GM21529 (cell line): ENCODE measurements around the gene IFI16.
"Not testable (repeated sequence)": the region's sequence is repeated elsewhere in the genome, so short reads cannot be mapped to it uniquely, and the experiment has no call there.

Experiments used
- ATAC-seq: cut with Tn5 transposase; IDR thresholded peaks from one replicate; pipeline ENCODE4 v1.9.1; 2021; ENCODE audit not compliant: unreplicated experiment

The IFI16 gene

DNA sequence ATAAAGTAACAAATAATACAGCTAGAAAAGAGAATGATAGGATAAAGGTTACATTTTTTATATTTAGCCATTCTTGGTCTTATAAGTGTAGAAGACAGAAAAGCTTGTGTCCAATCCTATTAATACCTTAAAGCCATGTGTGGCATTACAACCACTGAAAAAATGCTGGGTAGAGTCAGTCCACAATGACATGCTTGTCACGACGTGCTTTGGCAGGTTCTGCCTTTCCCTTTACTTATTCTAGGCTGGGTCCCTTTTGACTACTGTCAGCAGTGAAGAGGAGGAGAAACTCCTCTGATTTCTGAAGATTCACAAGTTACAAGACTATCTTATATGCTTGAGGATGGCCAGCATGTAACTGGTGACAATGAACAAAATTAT is 81.5 kb downstream of the IFI16 start:
- ATAC-seq: no peak

DNA sequence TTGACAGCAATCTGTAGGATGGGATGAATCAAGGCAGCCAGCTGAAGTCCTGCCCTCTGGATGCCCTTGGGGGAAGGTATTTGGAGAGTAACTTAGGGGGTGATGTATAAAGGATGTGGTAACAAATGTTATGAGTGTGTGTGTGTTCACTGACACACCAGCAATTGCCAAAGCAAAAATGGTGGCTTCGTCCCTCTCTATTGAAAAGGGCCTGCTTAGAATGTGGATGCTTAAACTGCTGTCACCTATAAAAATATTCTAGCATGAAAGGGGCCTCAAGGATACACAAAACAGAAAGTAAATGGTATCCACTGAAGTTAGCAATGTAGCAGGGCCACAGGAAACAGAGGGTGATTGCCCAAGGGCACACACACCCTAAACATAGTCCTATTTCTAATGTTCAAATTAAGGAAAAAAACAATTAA is 81.9 kb downstream of the IFI16 start:
- no peak for ATAC-seq

DNA sequence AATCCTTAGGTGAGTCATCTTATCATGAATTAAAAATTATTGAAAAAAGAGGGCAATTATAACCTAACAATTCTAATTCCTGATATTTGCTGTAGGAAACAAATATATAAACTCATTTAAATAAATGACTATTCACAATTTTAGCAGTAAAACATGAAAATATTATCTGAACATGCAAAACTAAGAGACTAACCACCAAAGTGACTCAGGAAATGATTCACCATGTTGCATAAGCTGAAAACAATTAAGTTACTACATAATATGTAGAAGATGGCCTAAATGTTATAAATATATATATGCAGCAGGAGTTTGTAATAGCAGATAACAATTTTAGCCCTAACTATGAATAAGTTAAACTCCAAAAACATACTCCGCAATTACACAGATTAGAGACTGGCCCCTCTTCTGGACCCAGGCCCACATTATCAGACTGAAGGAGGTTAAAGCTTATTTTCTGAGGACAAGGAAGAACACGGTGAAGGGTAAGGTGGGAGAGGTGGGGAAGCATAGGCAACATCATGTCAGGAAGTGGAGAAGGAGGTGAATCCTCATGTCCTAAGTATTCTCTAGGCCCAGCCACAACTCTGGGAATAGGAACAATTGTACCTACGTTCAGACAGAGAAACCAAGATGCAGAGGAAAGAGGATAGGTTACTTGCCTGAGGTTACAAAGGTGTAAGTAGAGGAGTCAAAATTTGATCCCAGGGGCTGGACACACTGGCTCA is 82.5 kb downstream of the IFI16 start:
- ATAC-seq: no peak

DNA sequence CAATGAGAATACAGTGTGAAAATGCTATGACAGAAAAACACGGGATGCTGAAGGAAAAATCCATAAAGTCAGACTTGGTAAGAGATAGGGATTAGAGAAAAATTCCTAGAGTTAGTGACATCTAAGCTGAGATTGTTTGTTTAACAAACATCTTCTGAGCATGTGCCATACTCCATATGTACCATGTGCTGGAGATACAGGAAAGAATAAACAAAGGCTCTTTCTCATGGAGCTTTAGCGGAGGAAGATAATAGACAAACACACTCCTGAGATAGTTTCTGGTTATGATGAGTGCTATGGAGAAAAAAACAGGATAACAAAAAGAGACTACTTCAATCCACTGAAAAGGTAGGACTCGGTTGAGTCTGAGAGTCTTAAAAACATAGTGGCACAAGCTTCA is 88.9 kb downstream of the IFI16 start:
- ATAC-seq: no peak

DNA sequence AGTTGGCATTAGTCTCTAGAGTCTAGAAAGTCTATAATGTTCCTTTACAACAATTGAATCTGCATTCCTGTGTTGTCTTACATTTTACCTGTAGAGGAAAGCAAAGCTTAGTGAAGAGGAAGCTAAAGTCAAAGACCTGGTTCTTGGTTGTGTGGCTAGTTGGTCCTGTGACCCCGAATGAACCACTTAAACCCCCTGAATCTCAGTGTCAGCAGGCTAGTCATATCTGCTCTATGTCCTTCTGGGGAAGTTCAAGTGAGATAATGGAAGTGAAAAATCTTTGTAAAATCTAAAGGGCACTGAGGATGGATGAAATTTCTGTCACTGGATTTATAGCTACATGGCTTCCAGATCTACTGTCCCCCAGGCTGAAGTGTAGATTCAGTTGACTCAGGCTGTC is 90.9 kb downstream of the IFI16 start:
- no peak for ATAC-seq

DNA sequence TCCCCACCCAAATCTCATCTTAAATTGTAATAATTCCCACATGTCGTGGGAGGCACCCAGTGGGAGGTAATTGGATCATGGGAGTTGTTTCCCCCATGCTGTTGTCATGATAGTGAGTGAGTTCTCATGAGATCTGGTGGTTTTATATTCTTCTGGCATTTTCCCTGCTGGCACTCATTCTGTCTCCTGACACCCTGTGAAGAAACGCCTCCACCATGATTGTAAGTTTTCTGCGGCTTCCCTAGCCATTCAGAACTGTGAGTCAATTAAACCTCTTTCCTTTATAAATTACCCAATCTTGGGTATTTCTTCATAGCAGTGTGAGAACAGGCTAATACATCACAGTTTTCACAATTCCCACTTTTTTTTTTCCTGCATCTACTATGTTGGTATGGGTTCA is 93.3 kb downstream of the IFI16 start:
- ATAC-seq: not testable (repeated sequence)
